Panc1 (cell line): Measurements from ENCODE around the gene CFAP74. TPM values are rescaled to one million over a fixed set of nuclear protein-coding genes. Genes with fewer than 3 reads are reported as not detected.

Source experiments
- ATAC-seq: fragments of 200-7000 bp; cut with Tn5 transposase; 2 replicates; pipeline ENCODE4 v1.9.1; 2020; ENCODE audit warnings: mild to moderate bottlenecking, moderate library complexity
- BruUV-seq: library from RNA; stranded (reverse); fragments of 400-500 nt; replicated peaks from 2 replicates; lab custom pipeline; 2021; lab: Mats Ljungman, UMichigan
- CTCF ChIA-PET: fragments of 300-600 bp; sonication (Branson Sonifier 250); formaldehyde crosslinking; loops from one replicate; lab custom pipeline; 2022; ENCODE audit warnings: antibody characterized with exemption; lab: Charles Lee
- POLR2A ChIA-PET: fragments of 300-600 bp; sonication (Branson Sonifier 250); formaldehyde crosslinking; loops from one replicate; lab custom pipeline; 2022; ENCODE audit warnings: antibody characterized with exemption; lab: Charles Lee
- DNase-seq: peaks from one replicate; pipeline ENCODE4 v3.0.0-alpha.2; 2010; ENCODE audit warnings: low read depth, low spot score
- H3K27ac ChIP-seq: 2 replicates; pipeline ENCODE4 v1.5.1; 2011; ENCODE audit warnings: mild to moderate bottlenecking, low read length, inconsistent platforms
- H3K27me3 ChIP-seq: fragments of 200-500 bp; sonication (Bioruptor generic); 2 replicates; pipeline ENCODE4 v1.6.0; 2014; ENCODE audit warnings: low read length, inconsistent platforms; ENCODE audit not compliant: control insufficient read depth, insufficient read depth
- H3K36me3 ChIP-seq: fragments of 200-500 bp; sonication (Bioruptor generic); 2 replicates; pipeline ENCODE4 v1.5.1; 2014; ENCODE audit warnings: inconsistent platforms, mild to moderate bottlenecking, low read length, moderate library complexity; ENCODE audit not compliant: control insufficient read depth, insufficient read depth
- H3K4me1 ChIP-seq: 2 replicates; pipeline ENCODE4 v1.5.1; 2011; ENCODE audit warnings: inconsistent platforms, mild to moderate bottlenecking, low read length, moderate library complexity; ENCODE audit not compliant: control insufficient read depth, insufficient read depth
- H3K4me3 ChIP-seq, 2 experiments: 2 replicates each; pipeline ENCODE4 v1.5.1; 2011 to 2012; ENCODE audit warnings: low read depth in 2 of 2, low read length in 2 of 2, mild to moderate bottlenecking in 2 of 2, inconsistent platforms in 1 of 2, moderate library complexity in 1 of 2
- H3K9me3 ChIP-seq: fragments of 200-500 bp; sonication (Bioruptor generic); 2 replicates; pipeline ENCODE4 v1.5.1; 2014; ENCODE audit warnings: low read depth, mild to moderate bottlenecking, inconsistent platforms, low read length, moderate library complexity; ENCODE audit not compliant: control insufficient read depth, insufficient read depth
- CTCF ChIP-seq: fragments of 450-650 bp; IDR thresholded peaks from 2 replicates; pipeline ENCODE4 v1.5.1; 2017; ENCODE audit warnings: mild to moderate bottlenecking
- POLR2AphosphoS5 ChIP-seq: IDR thresholded peaks from 2 replicates; pipeline ENCODE4 v1.6.1; 2012; ENCODE audit warnings: mild to moderate bottlenecking, low read depth, low read length, moderate library complexity
- REST ChIP-seq, 2 experiments: IDR thresholded peaks; 2 replicates each; pipeline ENCODE4 v1.6.1; 2011 to 2012; ENCODE audit warnings: low read depth in 2 of 2, control low read depth in 1 of 2, low read length in 1 of 2, mild to moderate bottlenecking in 1 of 2, moderate library complexity in 1 of 2; ENCODE audit not compliant: insufficient read depth in 1 of 2
- SIN3A ChIP-seq: IDR thresholded peaks from 2 replicates; pipeline ENCODE4 v1.6.1; 2012; ENCODE audit warnings: low read depth, mild to moderate bottlenecking, low read length, moderate library complexity, borderline replicate concordance; ENCODE audit not compliant: insufficient read depth
- TCF7L2 ChIP-seq: IDR thresholded peaks from 2 replicates; pipeline ENCODE4 v1.6.1; 2011; ENCODE audit warnings: mild to moderate bottlenecking, low read depth, low read length, inconsistent platforms
- in situ Hi-C: cut with HindIII; loops from 2 replicates; pipeline ENCODE4 v1.10.0; 2016; ENCODE audit warnings: low sequenced_read_pairs, low pct_unique_long_range_greater_than_20kb
- intact Hi-C: fragments of 100-400 bp; cut with micrococcal nuclease; formaldehyde crosslinking; loops from one replicate; pipeline ENCODE4 v1.10.0; 2022; ENCODE audit not compliant: unreplicated experiment
- total RNA-seq: library from RNA; stranded (reverse); gene quantifications from one replicate; pipeline ENCODE4 v1.2.1, GENCODE V29; 2021; ENCODE audit not compliant: unreplicated experiment

The CFAP74 gene
- total RNA-seq, 1 experiment from 2014 or later, result not detected

- intact Hi-C loops, result no loop called here
- H3K4me3 ChIP-seq, result no peak overlapping the region
- ChIA-PET CTCF (no interaction called here), POLR2A (no interaction called here)
- BruUV-seq, result no TSS peak
- ATAC-seq, result no peak
- H3K27ac ChIP-seq, result no peak overlapping the region
- no peak for DNase-seq
- in situ Hi-C loops, result no loop called here
- H3K9me3 ChIP-seq, result no peaks in the 10 kb centered on the region
- H3K36me3 ChIP-seq, result no peaks in the 10 kb centered on the region
- peaks cover 10% of the 10 kb centered on the region for H3K4me1 ChIP-seq
- TF ChIP-seq CTCF (no peak), POLR2AphosphoS5 (no peak), SIN3A (no peak), TCF7L2 (no peak), REST (IDR thresholded peaks at IDR 0.05; ENCODE audit: insufficient read depth in 1 of 2, low read depth in 2 of 2, low read length in 1 of 2) (no peak)
- no peaks in the 10 kb centered on the region for H3K27me3 ChIP-seq
Measured at GRCh38 chr1:1962752-1963151, 40.8 kb downstream of the CFAP74 start.

GRCh38 chr1:1960480-1961196, 42.9 kb downstream of the CFAP74 start:
- POLR2A ChIA-PET, result no interaction called here
- no TSS peak for BruUV-seq
- Histone ChIP-seq H3K4me3 (no peak overlapping the region), H3K27ac (no peak overlapping the region), H3K4me1 (peaks cover 10% of the 10 kb centered on the region), H3K27me3 (no peaks in the 10 kb centered on the region), H3K9me3 (no peaks in the 10 kb centered on the region), H3K36me3 (no peaks in the 10 kb centered on the region)
- TF ChIP-seq TCF7L2 (no peak), SIN3A (no peak), REST (IDR thresholded peaks at IDR 0.05; ENCODE audit: insufficient read depth in 1 of 2, low read depth in 2 of 2, low read length in 1 of 2) (no peak), POLR2AphosphoS5 (no peak), CTCF (no peak)
- CTCF ChIA-PET, result interaction anchor here (1.0 to 3.0 kb wide), 3 partner anchors 80 to 86 kb away, joined by 3 to 31 read pairs (median 6); no protein-coding TSS in a partner anchor
- ATAC-seq (no peak), DNase-seq (no peak)
- intact Hi-C loops, result loop anchor here (2.0 kb wide), 1 partner anchor 84 kb away; no protein-coding TSS in a partner anchor
- in situ Hi-C loops, result no loop called here
